Activated T-helper 1 cell treated with anti-CD3 and anti-CD28 coated beads, Interleukin-12 subunit alpha, Interleukin-12 subunit beta, Interleukin-2, Interleukin-4 antibody, amounts not matched to agents 30 ng/mL and 10 ng/mL and 1 ng/mL, durations not matched to agents 14 hours and 24 hours and 36 hours (primary cell): ENCODE results near the gene HK2. TPM values are rescaled to one million over a fixed set of nuclear protein-coding genes. Genes with fewer than 3 reads are reported as not detected.

Experiments used
- DNase-seq: peaks from one replicate; pipeline ENCODE4 v3.0.0; 2021; ENCODE audit warnings: low spot score
- H3K27ac Mint-ChIP-seq: one replicate; pipeline ENCODE4 v1.8.0; 2021; ENCODE audit warnings: mild to moderate bottlenecking, mixed read lengths
- H3K27me3 Mint-ChIP-seq: one replicate; pipeline ENCODE4 v1.8.0; 2022; ENCODE audit warnings: mild to moderate bottlenecking, moderate library complexity, mixed read lengths; ENCODE audit not compliant: insufficient read depth
- H3K36me3 Mint-ChIP-seq: one replicate; pipeline ENCODE4 v1.8.0; 2021; ENCODE audit warnings: low read depth, mixed read lengths
- H3K4me1 Mint-ChIP-seq: one replicate; pipeline ENCODE4 v1.8.0; 2021; ENCODE audit warnings: low read depth, mixed read lengths
- H3K4me3 Mint-ChIP-seq: one replicate; pipeline ENCODE4 v1.8.0; 2021; ENCODE audit warnings: mild to moderate bottlenecking, moderate library complexity, mixed read lengths
- H3K9me3 Mint-ChIP-seq: one replicate; pipeline ENCODE4 v1.8.0; 2021; ENCODE audit warnings: mixed read lengths
- intact Hi-C: fragments of 100-400 bp; cut with micrococcal nuclease; formaldehyde crosslinking; loops from one replicate; pipeline ENCODE4 v1.15.1; 2024
- total RNA-seq: library from RNA; stranded (reverse); gene quantifications from 2 replicates; pipeline ENCODE4 v1.2.3, GENCODE V29; 2022

Gene HK2
- total RNA-seq, 1 donor from 2014 or later = 94.5 TPM

- Mint-ChIP-seq H3K27me3 (no peaks in the 10 kb centered on the region), H3K4me3 (no peak overlapping the region), H3K27ac (no peak overlapping the region), H3K9me3 (no peaks in the 10 kb centered on the region), H3K36me3 (peaks cover 21% of the 10 kb centered on the region), H3K4me1 (peaks cover 59% of the 10 kb centered on the region)
- intact Hi-C loops = no loop called here
- no peak for DNase-seq
These were observed 32.1 kb downstream of the HK2 start for GRCh38 chr2:74865770-74866674.

- Mint-ChIP-seq H3K9me3 (no peaks in the 10 kb centered on the region), H3K27me3 (no peaks in the 10 kb centered on the region), H3K4me1 (peaks cover 44% of the 10 kb centered on the region), H3K4me3 (no peak overlapping the region), H3K36me3 (peaks cover 31% of the 10 kb centered on the region), H3K27ac (no peak overlapping the region)
- no peak for DNase-seq
- intact Hi-C loops = no loop called here
These were observed 34.1 kb downstream of the HK2 start for GRCh38 chr2:74867841-74868658.

GRCh38 chr2:74869517-74869916 lies 35.6 kb downstream of the HK2 start:
- Mint-ChIP-seq H3K27me3 (no peaks in the 10 kb centered on the region), H3K4me1 (peaks cover 35% of the 10 kb centered on the region), H3K27ac (no peak overlapping the region), H3K9me3 (no peaks in the 10 kb centered on the region), H3K4me3 (no peak overlapping the region), H3K36me3 (peaks cover 40% of the 10 kb centered on the region)
- intact Hi-C loops = no loop called here
- no peak for DNase-seq

- H3K4me3 Mint-ChIP-seq = no peak overlapping the region
- H3K9me3 Mint-ChIP-seq = no peaks in the 10 kb centered on the region
- no peak overlapping the region for H3K27ac Mint-ChIP-seq
- H3K4me1 Mint-ChIP-seq = peaks cover 32% of the 10 kb centered on the region
- peaks cover 48% of the 10 kb centered on the region for H3K36me3 Mint-ChIP-seq
- no peaks in the 10 kb centered on the region for H3K27me3 Mint-ChIP-seq
- DNase-seq = no peak
- intact Hi-C loops = no loop called here
These were observed 37.0 kb downstream of the HK2 start for GRCh38 chr2:74870951-74871350.

GRCh38 chr2:74871414-74871813 lies 37.5 kb downstream of the HK2 start:
- peaks cover 52% of the 10 kb centered on the region for H3K36me3 Mint-ChIP-seq
- H3K27me3 Mint-ChIP-seq = no peaks in the 10 kb centered on the region
- H3K9me3 Mint-ChIP-seq = no peaks in the 10 kb centered on the region
- DNase-seq = no peak
- H3K27ac Mint-ChIP-seq = no peak overlapping the region
- H3K4me3 Mint-ChIP-seq = no peak overlapping the region
- intact Hi-C loops = no loop called here
- H3K4me1 Mint-ChIP-seq = peaks cover 32% of the 10 kb centered on the region

GRCh38 chr2:74872389-74872836 lies 38.5 kb downstream of the HK2 start:
- Mint-ChIP-seq H3K4me3 (no peak overlapping the region), H3K27me3 (no peaks in the 10 kb centered on the region), H3K4me1 (peaks cover 23% of the 10 kb centered on the region), H3K36me3 (peaks cover 57% of the 10 kb centered on the region), H3K9me3 (no peaks in the 10 kb centered on the region), H3K27ac (no peak overlapping the region)
- intact Hi-C loops = no loop called here
- DNase-seq = no peak

GRCh38 chr2:74873012-74873665 lies 39.2 kb downstream of the HK2 start:
- Mint-ChIP-seq H3K27me3 (no peaks in the 10 kb centered on the region), H3K9me3 (no peaks in the 10 kb centered on the region), H3K36me3 (peaks cover 58% of the 10 kb centered on the region), H3K4me1 (peaks cover 17% of the 10 kb centered on the region), H3K27ac (no peak overlapping the region), H3K4me3 (no peak overlapping the region)
- intact Hi-C loops = no loop called here
- no peak for DNase-seq

- no peak for DNase-seq
- no peaks in the 10 kb centered on the region for H3K9me3 Mint-ChIP-seq
- H3K4me1 Mint-ChIP-seq = peaks cover 9% of the 10 kb centered on the region
- no peaks in the 10 kb centered on the region for H3K27me3 Mint-ChIP-seq
- peaks cover 56% of the 10 kb centered on the region for H3K36me3 Mint-ChIP-seq
- H3K4me3 Mint-ChIP-seq = no peak overlapping the region
- intact Hi-C loops = no loop called here
- H3K27ac Mint-ChIP-seq = no peak overlapping the region
These were observed 40.0 kb downstream of the HK2 start for GRCh38 chr2:74873678-74874640.

GRCh38 chr2:74876081-74876886 lies 42.4 kb downstream of the HK2 start:
- Mint-ChIP-seq H3K27ac (peak overlapping the region; percentile 40), H3K4me3 (no peak overlapping the region), H3K9me3 (no peaks in the 10 kb centered on the region), H3K36me3 (peaks cover 60% of the 10 kb centered on the region), H3K4me1 (peaks cover 7% of the 10 kb centered on the region), H3K27me3 (no peaks in the 10 kb centered on the region)
- intact Hi-C loops = loop anchor here (1.0 kb wide), 4 partner anchors 40 to 393 kb away; partner anchors contain the start of gene TTC31
- DNase-seq = peak; percentile 21

- H3K4me1 Mint-ChIP-seq = peaks cover 7% of the 10 kb centered on the region
- H3K36me3 Mint-ChIP-seq = peaks cover 53% of the 10 kb centered on the region
- intact Hi-C loops = no loop called here
- DNase-seq = no peak
- H3K27me3 Mint-ChIP-seq = no peaks in the 10 kb centered on the region
- H3K9me3 Mint-ChIP-seq = no peaks in the 10 kb centered on the region
- H3K27ac Mint-ChIP-seq = no peak overlapping the region
- H3K4me3 Mint-ChIP-seq = no peak overlapping the region
These were observed 43.4 kb downstream of the HK2 start for GRCh38 chr2:74877376-74877775.

- intact Hi-C loops = no loop called here
- H3K27me3 Mint-ChIP-seq = no peaks in the 10 kb centered on the region
- no peak overlapping the region for H3K4me3 Mint-ChIP-seq
- H3K27ac Mint-ChIP-seq = no peak overlapping the region
- peaks cover 52% of the 10 kb centered on the region for H3K36me3 Mint-ChIP-seq
- DNase-seq = no peak
- H3K9me3 Mint-ChIP-seq = no peaks in the 10 kb centered on the region
- H3K4me1 Mint-ChIP-seq = peaks cover 7% of the 10 kb centered on the region
These were observed 44.0 kb downstream of the HK2 start for GRCh38 chr2:74877781-74878433.
